ENCODE measurements around the gene YIF1B. TPM values are rescaled to one million over a fixed set of nuclear protein-coding genes. Genes with fewer than 3 reads are reported as not detected.
"Not testable (repeated sequence)": the region's sequence is repeated elsewhere in the genome, so short reads cannot be mapped to it uniquely, and the experiment has no call there.

The YIF1B gene, protein sequence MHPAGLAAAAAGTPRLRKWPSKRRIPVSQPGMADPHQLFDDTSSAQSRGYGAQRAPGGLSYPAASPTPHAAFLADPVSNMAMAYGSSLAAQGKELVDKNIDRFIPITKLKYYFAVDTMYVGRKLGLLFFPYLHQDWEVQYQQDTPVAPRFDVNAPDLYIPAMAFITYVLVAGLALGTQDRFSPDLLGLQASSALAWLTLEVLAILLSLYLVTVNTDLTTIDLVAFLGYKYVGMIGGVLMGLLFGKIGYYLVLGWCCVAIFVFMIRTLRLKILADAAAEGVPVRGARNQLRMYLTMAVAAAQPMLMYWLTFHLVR
- 106 and 124 TPM in 2 replicates for total RNA-seq (2014; rRNA removed; shearing (Covaris generic))
- 145 and 205 TPM in 2 replicates for polyA plus RNA-seq (2015; cell fraction: cytosol; rRNA removed)
- 110 and 141 TPM in 2 replicates for polyA plus RNA-seq (2015; cell fraction: nucleus; rRNA removed)

DNA sequence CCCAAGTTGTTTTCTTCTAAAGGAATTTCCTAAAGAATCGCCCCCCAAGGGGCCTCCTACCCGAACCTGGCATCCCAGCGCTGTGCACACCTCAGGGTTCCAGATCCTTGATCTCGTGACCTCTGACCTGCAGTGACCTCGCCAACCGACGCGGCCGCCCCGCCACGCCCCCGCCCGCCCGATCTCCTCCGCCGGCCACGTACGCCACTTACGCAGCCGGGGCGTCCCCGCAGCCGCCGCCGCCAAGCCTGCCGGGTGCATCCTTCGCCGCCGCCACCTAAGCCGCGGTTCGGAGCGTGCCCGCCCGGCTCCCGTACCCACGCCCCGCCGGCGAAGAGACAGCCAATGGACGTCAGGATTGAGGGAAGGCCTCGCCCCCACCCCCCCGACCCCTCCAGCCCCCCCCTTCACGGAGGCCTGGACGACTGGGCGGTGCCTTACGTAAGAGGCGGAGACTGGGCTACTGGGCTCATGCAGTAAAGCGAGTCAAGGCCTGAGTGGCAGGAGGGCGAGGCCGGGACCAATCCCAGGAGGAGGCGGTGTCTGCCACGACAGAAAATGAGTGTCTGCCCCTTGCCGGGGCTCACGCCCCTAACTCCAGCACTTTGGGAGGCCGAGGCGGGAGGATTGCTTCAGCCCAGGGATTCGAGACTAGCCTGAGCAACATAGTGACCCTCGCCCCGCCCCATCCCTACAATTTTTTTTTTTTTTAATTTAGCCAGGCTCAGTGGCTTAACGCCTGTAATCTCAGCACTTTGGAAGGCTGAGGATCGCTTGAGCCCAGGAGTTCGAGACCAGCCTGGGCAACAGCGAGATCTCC, at the start of gene YIF1B:
Gene YIF1B (minus strand): TSS at position 291 of the 820 bp plus-strand sequence. CDS start 30 bp downstream, at position 261.
- peak; percentile 97 for DNase-seq (ENCODE audit: low read depth, low spot score)
- in situ Hi-C loops (cut with HindIII; ENCODE audit: low pct_unique_long_range_greater_than_20kb, low sequenced_read_pairs) = no loop called here

DNA sequence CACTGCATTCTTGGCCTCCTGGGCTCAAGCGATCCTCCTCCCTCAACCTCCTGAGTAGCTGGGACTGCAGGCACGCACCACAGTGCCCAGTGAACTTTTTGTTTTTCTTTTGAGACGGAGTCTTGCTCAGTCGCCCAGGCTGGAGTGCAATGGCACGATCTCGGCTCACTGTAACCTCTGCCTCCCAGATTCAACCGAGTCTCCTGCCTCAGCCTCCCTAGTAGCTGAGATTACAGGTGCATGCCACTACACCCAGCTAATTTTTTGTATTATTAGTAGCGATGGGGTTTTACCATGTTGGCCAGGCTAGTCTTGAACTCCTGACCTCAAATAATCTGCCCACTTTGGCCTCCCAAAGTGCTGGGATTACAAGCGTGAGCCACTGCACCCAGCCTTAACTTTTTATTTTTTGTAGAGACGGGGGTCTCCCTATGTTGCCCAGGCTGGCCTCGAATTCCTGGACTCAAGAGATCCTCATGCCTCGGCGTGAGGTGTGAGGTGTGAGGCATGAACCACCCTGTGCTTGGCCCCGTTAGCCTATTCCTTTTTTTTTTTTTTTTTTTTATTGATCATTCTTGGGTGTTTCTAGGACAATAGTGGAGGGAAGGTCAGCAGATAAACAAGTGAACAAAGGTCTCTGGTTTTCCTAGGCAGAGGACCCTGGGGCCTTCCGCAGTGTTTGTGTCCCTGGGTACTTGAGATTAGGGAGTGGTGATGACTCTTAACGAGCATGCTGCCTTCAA, 47.4 kb upstream of the YIF1B start:
- DNase-seq (ENCODE audit: low read depth, low spot score); in situ Hi-C loops (cut with HindIII; ENCODE audit: low pct_unique_long_range_greater_than_20kb, low sequenced_read_pairs): not testable (repeated sequence)

DNA sequence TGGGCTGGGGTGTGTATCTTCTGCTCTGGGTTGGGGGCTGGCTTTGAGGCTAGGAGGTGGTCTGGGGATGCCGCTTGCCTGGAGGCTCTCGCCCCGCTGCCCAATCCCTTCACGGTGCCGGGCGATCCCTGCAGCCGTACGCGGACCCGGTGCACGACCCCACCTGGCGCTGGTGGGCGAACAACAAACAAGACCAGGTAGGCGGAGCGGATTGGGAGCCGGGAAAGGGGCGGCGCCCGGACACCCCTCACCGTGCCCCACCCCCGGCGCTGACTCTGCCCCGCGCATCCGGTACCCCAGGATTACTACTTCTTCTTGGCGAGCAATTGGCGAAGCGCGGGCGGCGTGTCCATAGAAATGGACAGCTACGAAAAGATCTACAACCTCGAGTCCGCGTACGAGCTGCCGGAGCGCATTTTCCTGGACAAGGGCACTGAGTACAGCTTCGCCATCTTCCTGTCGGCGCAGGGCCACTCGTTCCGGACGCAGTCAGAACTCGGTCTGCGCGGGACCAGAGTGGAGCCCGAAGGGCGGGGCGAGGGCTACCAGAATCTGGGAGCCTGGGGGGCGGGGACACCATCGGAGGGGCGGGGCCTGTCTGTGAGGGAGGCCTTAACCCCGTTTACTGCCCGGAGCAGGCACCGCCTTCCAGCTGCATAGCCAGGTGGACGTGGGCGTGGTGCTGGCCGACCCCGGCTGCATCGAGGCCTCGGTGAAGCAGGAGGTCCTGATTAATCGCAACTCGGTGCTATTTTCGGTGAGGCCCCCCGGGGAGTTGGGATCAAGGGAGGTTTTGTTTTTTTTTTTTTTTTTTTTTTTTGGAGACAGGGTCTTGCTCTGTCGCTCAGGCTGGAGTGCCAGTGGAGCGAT, 46.6 kb upstream of the YIF1B start:
- in situ Hi-C loops (cut with HindIII; ENCODE audit: low pct_unique_long_range_greater_than_20kb, low sequenced_read_pairs) = no loop called here
- peak; percentile 77 for DNase-seq (ENCODE audit: low read depth, low spot score)

DNA sequence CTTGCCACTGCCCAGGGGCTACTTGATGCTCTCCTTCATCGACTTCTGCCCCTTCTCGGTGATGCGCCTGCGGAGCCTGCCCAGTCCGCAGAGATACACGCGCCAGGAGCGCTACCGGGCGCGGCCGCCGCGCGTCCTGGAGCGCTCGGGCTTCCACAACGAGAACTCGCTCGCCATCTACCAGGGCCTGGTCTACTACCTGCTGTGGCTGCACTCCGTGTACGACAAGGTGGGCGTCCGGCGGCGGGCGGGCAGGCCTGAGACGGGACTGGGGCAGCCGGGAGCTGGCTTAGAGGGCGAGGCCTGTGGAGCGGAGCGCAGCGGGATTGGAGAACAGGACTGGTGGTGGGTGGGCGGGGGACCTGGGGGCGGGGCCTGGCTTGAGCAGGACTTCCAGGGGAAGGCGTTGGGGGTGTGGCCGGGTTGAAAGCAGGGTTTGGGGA, 45.9 kb upstream of the YIF1B start:
- DNase-seq (ENCODE audit: low read depth, low spot score) = peak; percentile 83
- in situ Hi-C loops (cut with HindIII; ENCODE audit: low pct_unique_long_range_greater_than_20kb, low sequenced_read_pairs) = no loop called here

DNA sequence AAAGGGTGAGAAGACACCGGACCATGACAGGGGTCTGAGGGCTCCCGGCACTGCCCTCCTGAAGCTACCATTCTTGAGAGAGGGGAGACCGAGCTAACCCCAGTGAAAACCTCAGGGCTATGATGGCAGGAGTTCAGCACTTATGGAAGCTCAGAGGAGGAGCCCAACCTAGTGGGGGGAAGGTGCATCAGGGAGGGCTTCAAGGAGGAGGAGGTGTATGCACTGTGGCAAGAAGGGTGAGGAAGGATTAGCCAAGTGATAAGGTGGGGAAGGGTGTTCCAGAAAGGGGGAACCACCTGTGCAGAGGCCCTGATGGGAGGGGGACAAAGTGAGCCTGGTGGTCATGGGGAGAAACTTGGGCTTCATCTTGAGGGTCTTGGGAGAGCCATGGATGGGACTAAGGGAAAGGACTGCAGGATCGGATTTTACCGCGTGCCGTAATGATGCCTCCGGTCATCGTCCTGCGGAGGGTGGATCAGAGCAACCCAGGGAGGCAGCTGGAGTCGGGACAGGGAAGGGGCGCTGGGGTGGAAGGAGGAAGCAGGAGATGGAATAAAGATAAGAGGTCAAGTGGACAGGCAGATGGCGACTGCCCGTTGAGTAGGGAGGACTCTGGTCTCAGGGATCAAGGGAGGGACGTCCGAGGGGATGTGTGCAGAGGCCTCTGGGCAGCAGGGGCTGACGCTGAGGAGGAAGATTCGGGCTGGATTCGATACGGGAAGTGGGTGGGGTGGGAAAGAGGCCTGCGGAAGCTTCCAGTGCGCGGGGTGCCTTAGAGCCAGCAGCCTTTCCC, 45.3 kb upstream of the YIF1B start:
- no peak for DNase-seq (ENCODE audit: low read depth, low spot score)
- in situ Hi-C loops (cut with HindIII; ENCODE audit: low pct_unique_long_range_greater_than_20kb, low sequenced_read_pairs) = no loop called here

DNA sequence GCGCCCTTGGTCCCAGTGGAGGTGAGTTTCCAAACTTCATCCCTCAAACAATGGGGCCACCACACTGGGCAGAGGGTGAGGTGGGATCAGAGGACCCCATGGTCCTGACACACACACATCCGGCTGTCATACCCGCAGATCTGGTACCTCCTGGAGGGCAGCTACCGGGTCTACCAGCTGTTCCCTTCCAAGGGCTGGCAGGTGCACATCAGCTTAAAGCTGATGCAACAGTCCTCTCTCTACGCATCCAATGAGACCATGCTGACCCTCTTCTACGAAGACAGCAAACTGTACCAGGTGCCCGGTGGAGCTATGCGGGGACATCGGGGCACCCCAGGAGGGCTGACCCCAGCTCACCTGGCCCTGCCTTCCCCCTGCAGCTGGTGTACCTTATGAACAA, 44.6 kb upstream of the YIF1B start:
- no peak for DNase-seq (ENCODE audit: low read depth, low spot score)
- in situ Hi-C loops (cut with HindIII; ENCODE audit: low pct_unique_long_range_greater_than_20kb, low sequenced_read_pairs) = no loop called here

DNA sequence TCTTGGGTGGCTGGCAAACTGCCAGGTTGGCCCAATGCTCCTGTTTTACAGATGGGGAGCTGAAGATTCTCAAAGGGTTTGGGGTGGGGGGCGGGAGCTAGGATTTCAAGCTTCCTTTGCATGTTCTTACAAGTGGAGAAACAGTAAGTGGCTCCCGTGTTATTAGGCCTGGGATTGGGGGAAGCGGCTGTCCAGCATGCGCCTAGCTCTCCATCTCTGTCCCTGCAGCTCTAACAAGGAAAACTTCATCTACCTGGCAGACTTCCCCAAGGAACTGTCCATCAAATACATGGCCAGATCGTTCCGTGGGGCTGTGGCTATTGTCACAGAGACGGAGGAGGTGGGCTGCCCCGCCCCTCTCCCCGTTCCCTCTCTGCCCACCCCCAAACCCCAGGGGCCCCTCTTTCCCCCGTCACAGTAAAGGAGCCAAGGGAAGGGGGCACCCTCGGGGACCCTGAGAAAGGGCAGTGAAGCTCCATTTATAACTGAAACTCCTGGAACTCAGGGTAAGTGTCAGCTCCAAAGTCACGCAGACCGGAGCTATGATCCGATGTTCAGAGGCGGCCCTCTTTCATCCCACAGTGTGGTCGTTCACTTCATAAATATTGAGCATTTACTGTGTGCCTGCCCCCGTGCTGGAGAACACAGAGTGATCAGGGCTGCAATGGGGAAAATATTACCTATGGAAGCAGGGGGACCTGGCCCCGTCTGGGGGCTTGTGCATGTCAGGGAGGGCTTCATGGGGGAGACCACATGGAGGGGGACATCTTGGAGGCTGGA, 43.7 kb upstream of the YIF1B start:
- no peak for DNase-seq (ENCODE audit: low read depth, low spot score)
- in situ Hi-C loops (cut with HindIII; ENCODE audit: low pct_unique_long_range_greater_than_20kb, low sequenced_read_pairs) = no loop called here

DNA sequence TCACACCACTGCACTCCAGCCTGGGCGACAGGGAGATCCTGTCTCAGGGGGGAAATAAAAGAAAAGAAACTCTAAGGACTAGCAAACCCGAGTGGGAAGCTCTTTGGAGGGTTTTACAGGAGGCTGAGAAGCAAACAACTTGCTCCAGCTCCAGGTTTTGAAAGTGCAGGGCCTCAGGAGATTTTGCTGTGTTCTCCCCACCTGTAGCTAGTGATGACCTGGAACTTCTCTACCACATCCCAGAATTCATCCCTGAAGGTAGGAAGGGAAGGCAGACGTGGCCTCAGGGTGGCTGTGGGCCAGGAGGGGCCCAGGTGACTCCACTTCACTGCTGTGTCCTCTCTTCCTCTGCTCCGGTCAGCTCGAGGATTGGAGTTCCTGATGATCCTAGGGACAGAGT, 42.3 kb upstream of the YIF1B start:
- DNase-seq (ENCODE audit: low read depth, low spot score) = no peak
- in situ Hi-C loops (cut with HindIII; ENCODE audit: low pct_unique_long_range_greater_than_20kb, low sequenced_read_pairs) = no loop called here

DNA sequence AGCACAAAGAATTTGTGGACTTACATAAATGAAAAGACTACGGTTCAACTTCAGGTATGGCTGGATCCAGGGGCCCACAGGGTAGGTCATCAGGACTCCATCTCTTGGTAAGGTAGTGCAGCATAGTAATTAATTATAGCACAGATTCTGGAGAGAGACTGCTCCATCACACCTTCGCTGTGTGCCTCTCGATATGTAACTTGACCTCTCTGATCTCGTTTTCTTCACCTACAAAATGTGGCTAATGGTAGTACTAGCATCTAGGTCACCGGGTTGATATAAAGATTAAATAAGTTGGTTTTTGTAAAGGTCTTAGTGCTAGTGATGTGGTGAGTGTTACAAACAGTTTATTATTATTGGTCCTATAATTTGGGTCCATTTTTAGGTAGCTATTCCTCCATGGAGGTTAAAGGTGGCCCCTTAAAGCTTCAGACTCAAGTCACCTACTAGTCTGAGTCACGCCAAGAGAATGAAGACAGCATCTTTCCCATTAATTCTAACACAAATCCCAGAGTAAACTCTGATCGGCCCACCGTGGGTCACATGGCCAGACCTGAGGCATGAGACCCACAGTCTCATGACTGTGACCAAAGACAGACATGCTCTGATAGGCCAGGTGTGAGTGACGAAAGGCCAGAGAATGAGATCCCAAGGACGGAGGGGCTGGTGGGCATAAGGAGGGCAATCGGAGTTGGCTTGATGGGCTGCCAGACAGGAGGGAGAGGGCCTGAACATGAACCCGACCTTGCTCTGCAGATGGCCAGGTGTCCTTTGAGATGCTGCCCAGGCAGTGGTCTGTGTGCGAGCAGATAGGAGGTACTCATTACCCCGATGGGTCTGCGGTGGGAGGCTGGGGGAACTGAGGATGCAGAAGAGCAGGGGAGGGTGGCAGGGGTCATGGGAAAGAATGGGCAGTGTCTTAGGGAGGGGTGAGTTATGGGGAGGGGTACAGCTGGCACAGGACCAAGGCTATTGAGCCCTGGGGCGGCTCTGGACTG, 40.3 kb upstream of the YIF1B start:
- in situ Hi-C loops (cut with HindIII; ENCODE audit: low pct_unique_long_range_greater_than_20kb, low sequenced_read_pairs) = no loop called here

DNA sequence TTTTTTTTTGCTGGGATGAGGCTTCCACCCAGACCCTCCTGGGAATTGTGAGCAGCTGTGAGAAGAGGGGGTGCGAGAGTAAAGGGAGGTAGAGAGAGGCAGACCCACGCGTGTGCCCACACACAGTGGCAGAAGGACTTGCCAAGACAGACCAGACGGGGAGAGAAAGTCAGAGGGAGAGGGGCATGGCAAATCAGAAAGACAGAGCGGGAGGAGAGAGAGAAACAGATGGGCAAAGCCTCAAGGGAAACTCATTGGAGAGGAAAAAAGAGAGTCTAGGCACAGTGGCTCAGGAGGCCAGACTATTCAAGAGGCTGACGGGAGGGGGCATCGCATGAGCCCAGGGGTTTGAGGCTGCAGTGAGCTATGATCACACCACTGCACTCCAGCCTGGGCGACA, 36.9 kb upstream of the YIF1B start:
- no peak for DNase-seq (ENCODE audit: low read depth, low spot score)
- in situ Hi-C loops (cut with HindIII; ENCODE audit: low pct_unique_long_range_greater_than_20kb, low sequenced_read_pairs) = no loop called here

More for the DNA sequence above, 40.3 kb upstream of the YIF1B start:
- DNase-seq (ENCODE audit: low read depth, low spot score) = no peak

DNA sequence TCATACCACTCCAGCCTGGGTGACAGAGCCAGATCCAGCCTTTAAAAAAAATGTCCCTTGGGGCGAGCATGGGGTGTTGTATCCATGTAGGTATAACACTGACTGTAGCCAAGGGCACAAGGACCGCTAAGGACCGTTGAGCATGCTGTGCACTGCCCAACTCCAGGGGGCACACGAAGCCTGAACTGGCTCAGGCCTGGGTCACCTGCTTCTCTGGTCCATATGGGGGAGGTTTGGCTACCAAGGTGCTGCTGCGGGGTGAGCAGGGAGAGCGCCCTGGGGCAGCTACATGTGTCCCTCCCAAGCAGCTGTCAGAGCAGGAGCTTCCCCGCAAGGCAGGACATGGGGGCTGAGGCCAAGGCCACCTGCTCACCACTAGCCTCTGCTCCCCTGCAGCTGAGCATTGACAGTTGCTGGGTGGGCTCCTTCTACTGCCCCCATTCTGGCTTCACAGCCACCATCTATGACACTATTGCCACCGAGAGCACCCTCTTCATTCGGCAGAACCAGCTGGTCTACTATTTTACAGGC, 36.2 kb upstream of the YIF1B start:
- no peak for DNase-seq (ENCODE audit: low read depth, low spot score)
- in situ Hi-C loops (cut with HindIII; ENCODE audit: low pct_unique_long_range_greater_than_20kb, low sequenced_read_pairs) = no loop called here

DNA sequence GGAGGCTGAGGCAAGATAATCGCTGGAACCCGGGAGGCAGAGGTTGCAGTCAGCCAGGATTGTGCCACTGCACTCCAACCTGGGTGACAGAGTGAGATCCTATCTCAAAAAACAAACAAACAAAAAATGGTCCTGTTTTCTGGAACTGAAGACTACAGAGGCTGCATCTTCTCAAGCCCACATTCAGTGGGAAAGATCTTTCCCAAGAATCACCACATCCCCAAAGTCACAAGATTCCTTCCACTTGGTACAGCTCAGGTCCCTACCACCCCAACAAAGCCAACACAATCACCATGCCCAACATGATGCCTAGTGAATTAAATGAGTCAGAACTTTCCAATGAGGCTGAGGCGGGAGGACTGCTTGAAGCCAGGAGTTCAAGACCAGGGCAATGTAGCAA, 35.1 kb upstream of the YIF1B start:
- in situ Hi-C loops (cut with HindIII; ENCODE audit: low pct_unique_long_range_greater_than_20kb, low sequenced_read_pairs) = no loop called here
- no peak for DNase-seq (ENCODE audit: low read depth, low spot score)

DNA sequence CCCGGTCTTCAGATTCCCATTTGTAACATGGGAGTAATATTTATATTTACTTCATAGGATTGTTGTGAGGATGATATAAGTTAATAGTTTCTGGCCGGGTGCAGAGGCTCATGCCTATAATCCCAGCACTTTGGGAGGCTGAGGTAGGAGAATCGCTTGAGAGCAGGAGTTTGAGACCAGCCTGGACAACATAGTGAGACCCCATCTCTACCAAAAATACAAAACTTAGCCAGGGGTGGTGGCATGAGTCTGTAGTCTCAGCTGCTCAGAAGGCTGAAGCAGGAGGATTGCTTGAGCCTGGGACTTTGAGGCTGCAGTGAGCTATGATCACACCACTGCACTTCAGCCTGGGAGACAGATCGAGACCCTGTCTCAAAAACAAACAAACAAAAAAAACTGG, 31.1 kb upstream of the YIF1B start:
- in situ Hi-C loops (cut with HindIII; ENCODE audit: low pct_unique_long_range_greater_than_20kb, low sequenced_read_pairs) = no loop called here
- no peak for DNase-seq (ENCODE audit: low read depth, low spot score)

DNA sequence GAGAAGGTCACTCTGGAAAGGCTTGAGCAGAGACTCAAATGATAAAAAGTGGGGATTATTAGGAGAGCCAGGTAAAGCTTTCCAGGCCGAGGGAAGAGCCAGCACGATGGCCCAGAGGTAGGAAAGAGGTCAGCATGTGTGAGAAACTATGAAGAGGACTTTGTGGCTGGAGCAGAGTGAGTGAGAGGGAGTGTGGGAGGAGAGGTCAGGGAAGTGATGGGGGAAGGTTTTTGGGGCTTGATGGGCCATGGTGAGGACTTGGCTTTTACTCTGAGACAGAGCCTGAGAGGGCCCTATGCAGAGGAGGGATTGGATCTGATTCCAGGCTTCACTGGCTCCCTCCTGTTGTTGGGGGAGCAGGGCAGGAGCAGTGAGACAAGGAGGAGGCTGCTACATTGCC, 25.2 kb upstream of the YIF1B start:
- DNase-seq (ENCODE audit: low read depth, low spot score) = no peak
- in situ Hi-C loops (cut with HindIII; ENCODE audit: low pct_unique_long_range_greater_than_20kb, low sequenced_read_pairs) = no loop called here

Measured in SK-MEL-5 (cell line).